B cell (primary cell): Measurements from ENCODE around the gene AKAP9. TPM values are rescaled to one million over a fixed set of nuclear protein-coding genes. Genes with fewer than 3 reads are reported as not detected.
"Not testable (repeated sequence)": the region's sequence is repeated elsewhere in the genome, so short reads cannot be mapped to it uniquely, and the experiment has no call there.

ENCODE experiments used
- ATAC-seq: fragments of 200-7000 bp; cut with Tn5 transposase; one replicate; pipeline ENCODE4 v1.10.0; 2021; ENCODE audit warnings: low read depth, mild to moderate bottlenecking, moderate number of reproducible peaks, moderate library complexity
- CTCF ChIA-PET: fragments of 350-600 bp; sonication (Branson Sonifier 250); formaldehyde crosslinking; loops from one replicate; lab custom pipeline; 2021; ENCODE audit warnings: antibody characterized with exemption, inconsistent platforms; lab: Charles Lee
- POLR2A ChIA-PET: fragments of 350-600 bp; sonication (Branson Sonifier 250); formaldehyde crosslinking; loops from one replicate; lab custom pipeline; 2021; ENCODE audit warnings: antibody characterized with exemption; lab: Charles Lee
- DNase-seq: peaks from one replicate; pipeline ENCODE4 v3.0.0; 2013
- H2AFZ ChIP-seq: 2 replicates; pipeline ENCODE4 v1.6.1; 2012; ENCODE audit warnings: mild to moderate bottlenecking, low read depth, low read length; ENCODE audit not compliant: insufficient read depth, poor library complexity, severe bottlenecking
- H3K27ac ChIP-seq, 2 donors: 1 replicate in 1 of 2; 2 replicates in 1 of 2; pipeline ENCODE4 v1.5.1; 2012 to 2013; ENCODE audit warnings: low read length in 2 of 2, mild to moderate bottlenecking in 2 of 2, moderate library complexity in 1 of 2
- H3K27me3 ChIP-seq, 4 experiments: fragments of 200-600 bp in 1 of 4; sonication (generic) in 1 of 4; replicated peaks in 1 of 4; 1 replicate in 2 of 4; 2 replicates in 2 of 4; pipeline versions ENCODE4 v1.6.1 to v1.7.0; 2013 to 2016; ENCODE audit warnings: low read length in 3 of 4, mild to moderate bottlenecking in 2 of 4, mixed read lengths in 1 of 4, moderate library complexity in 1 of 4; ENCODE audit not compliant: insufficient read depth in 4 of 4, control insufficient read depth in 3 of 4; ENCODE audit errors: control extremely low read depth in 1 of 4
- H3K36me3 ChIP-seq, 2 experiments: replicated peaks in 1 of 2; 1 replicate in 1 of 2; 2 replicates in 1 of 2; pipeline versions ENCODE4 v1.6.1 to v1.7.1; 2013; ENCODE audit warnings: low read length in 1 of 2; ENCODE audit not compliant: insufficient read depth in 2 of 2, control insufficient read depth in 1 of 2; ENCODE audit errors: control extremely low read depth in 1 of 2, extremely low read depth in 1 of 2
- H3K4me1 ChIP-seq, 2 donors: fragments of 200-600 bp in 1 of 2; sonication (generic) in 1 of 2; 1 replicate in 1 of 2; 2 replicates in 1 of 2; pipeline versions ENCODE4 v1.5.1 to v1.6.1; 2013 to 2017; ENCODE audit warnings: low read length in 2 of 2; ENCODE audit not compliant: control insufficient read depth in 2 of 2, insufficient read depth in 2 of 2
- H3K4me2 ChIP-seq: replicated peaks from 2 replicates; pipeline ENCODE3; 2012; ENCODE audit warnings: mild to moderate bottlenecking, low read depth, low read length; ENCODE audit not compliant: poor library complexity, severe bottlenecking
- H3K4me3 ChIP-seq, 5 experiments: fragments of 200-600 bp in 1 of 5; sonication (generic) in 1 of 5; 1 replicate in 3 of 5; 2 replicates in 2 of 5; pipeline versions ENCODE4 v1.5.1 to v1.7.0; 2011 to 2016; ENCODE audit warnings: low read length in 4 of 5, mild to moderate bottlenecking in 4 of 5, low read depth in 2 of 5, control low read depth in 1 of 5, moderate library complexity in 1 of 5; ENCODE audit not compliant: insufficient read depth in 1 of 5; ENCODE audit errors: control extremely low read depth in 1 of 5, extremely low read depth in 1 of 5
- H3K79me2 ChIP-seq: fragments of 200-600 bp; sonication (generic); one replicate; pipeline ENCODE4 v1.6.0; 2016; ENCODE audit warnings: low read length; ENCODE audit not compliant: control insufficient read depth, insufficient read depth
- H3K9ac ChIP-seq: fragments of 200-600 bp; sonication (generic); 2 replicates; pipeline ENCODE4 v1.6.1; 2017; ENCODE audit warnings: mild to moderate bottlenecking, low read length, moderate library complexity
- H3K9me3 ChIP-seq, 3 donors: one replicate each; pipeline versions ENCODE4 v1.6.1 to v1.7.1; 2013; ENCODE audit warnings: low read length in 2 of 3; ENCODE audit not compliant: control insufficient read depth in 2 of 3, insufficient read depth in 1 of 3; ENCODE audit errors: control extremely low read depth in 1 of 3
- H4K20me1 ChIP-seq: 2 replicates; pipeline ENCODE4 v1.6.0; 2012; ENCODE audit warnings: mild to moderate bottlenecking, low read length; ENCODE audit not compliant: insufficient read depth, control insufficient read depth, poor library complexity, severe bottlenecking
- H3K27ac Mint-ChIP-seq: one replicate; pipeline ENCODE4 v1.8.0; 2021; ENCODE audit warnings: mixed read lengths
- H3K27me3 Mint-ChIP-seq: one replicate; pipeline ENCODE4 v1.8.0; 2021; ENCODE audit warnings: mixed read lengths
- H3K4me1 Mint-ChIP-seq: one replicate; pipeline ENCODE4 v1.8.0; 2021; ENCODE audit warnings: mixed read lengths
- H3K4me3 Mint-ChIP-seq: one replicate; pipeline ENCODE4 v1.8.0; 2021; ENCODE audit warnings: mixed read lengths
- H3K9me3 Mint-ChIP-seq: one replicate; pipeline ENCODE4 v1.8.0; 2022; ENCODE audit warnings: mixed read lengths; ENCODE audit not compliant: insufficient read depth
- CTCF ChIP-seq: fragments of 200-600 bp; IDR thresholded peaks from one replicate; pipeline ENCODE4 v1.8.0; 2022; ENCODE audit warnings: antibody characterized with exemption, mild to moderate bottlenecking
- EZH2 ChIP-seq: IDR thresholded peaks from 2 replicates; pipeline ENCODE4 v1.6.1; 2012; ENCODE audit warnings: borderline replicate concordance, low read depth, mild to moderate bottlenecking, moderate library complexity, low read length; ENCODE audit not compliant: insufficient read depth, poor library complexity, severe bottlenecking
- WGBS: methylation state at CpG from one replicate; pipeline ENCODE4 v1.1.5; 2013; ENCODE audit warnings: missing lambda C conversion rate; ENCODE audit not compliant: insufficient coverage; 5-methylcytosine and 5-hydroxymethylcytosine counted together
- intact Hi-C: fragments of 100-400 bp; cut with micrococcal nuclease; formaldehyde crosslinking; loops from one replicate; pipeline ENCODE4 v1.10.0; 2022
- polyA plus RNA-seq: library from polyadenylated mRNA; depleted of rRNA; stranded (reverse); fragments of >200 nt; gene quantifications from 2 replicates; pipeline ENCODE4 v1.2.3, GENCODE V29; 2012
- total RNA-seq, 2 donors: library from RNA; stranded (reverse); fragments of 120-200 nt in 1 of 2; gene quantifications; 1 replicate in 1 of 2; 2 replicates in 1 of 2; pipeline versions ENCODE4 v1.2.3 to v1.2.4, GENCODE V29; 2013 to 2022

Gene AKAP9
- total and polyA plus RNA-seq, 2 donors (not counting 1 experiment from before 2014, with no cell fraction given) = 19.3 to 106 TPM

- no peak for TF ChIP-seq CTCF
- no peak for TF ChIP-seq EZH2
- no peaks in the 10 kb centered on the region for H3K79me2 ChIP-seq
- no peak overlapping the region for H3K9ac ChIP-seq
- CTCF ChIA-PET = no interaction called here
- no peak overlapping the region for H3K4me2 ChIP-seq
- H4K20me1 ChIP-seq = no peaks in the 10 kb centered on the region
- H3K36me3 ChIP-seq = peaks cover 14 to 69% of the 10 kb centered on the region in 2 experiments
- H3K4me3 ChIP-seq = no peak overlapping the region
- no peaks in the 10 kb centered on the region for H3K27me3 ChIP-seq
- intact Hi-C loops = no loop called here
- no peak overlapping the region for H3K27ac ChIP-seq
- no peak overlapping the region for H2AFZ ChIP-seq
- DNase-seq (no peak), ATAC-seq (no peak)
- H3K27ac Mint-ChIP-seq = no peak overlapping the region
- no peaks in the 10 kb centered on the region for H3K4me1 ChIP-seq
- no peaks in the 10 kb centered on the region for H3K4me1 Mint-ChIP-seq
- no peaks in the 10 kb centered on the region for H3K9me3 Mint-ChIP-seq
- H3K27me3 Mint-ChIP-seq = no peaks in the 10 kb centered on the region
- H3K9me3 ChIP-seq = no peaks in the 10 kb centered on the region
- POLR2A ChIA-PET = no interaction called here
- H3K4me3 Mint-ChIP-seq = no peak overlapping the region
Measured at GRCh38 chr7:92020636-92021035, 80.0 kb downstream of the AKAP9 start.

GRCh38 chr7:92025260-92025659, 84.6 kb downstream of the AKAP9 start:
- Histone ChIP-seq H3K4me2 (no peak overlapping the region), H2AFZ (no peak overlapping the region), H3K36me3 (peaks cover 13 to 58% of the 10 kb centered on the region in 2 experiments), H3K27ac (no peak overlapping the region), H3K9me3 (peaks cover 0 to 14% (median 0%) of the 10 kb centered on the region in 3 donors), H3K79me2 (no peaks in the 10 kb centered on the region), H3K4me3 (no peak overlapping the region), H3K27me3 (no peaks in the 10 kb centered on the region), H3K4me1 (no peaks in the 10 kb centered on the region), H4K20me1 (no peaks in the 10 kb centered on the region), H3K9ac (no peak overlapping the region)
- Mint-ChIP-seq H3K27me3 (no peaks in the 10 kb centered on the region), H3K9me3 (no peaks in the 10 kb centered on the region), H3K4me3 (no peak overlapping the region), H3K4me1 (no peaks in the 10 kb centered on the region), H3K27ac (no peak overlapping the region)
- WGBS = no CpG with 5 or more reads among the region's 3 CpGs
- ATAC-seq (no peak), DNase-seq (no peak)
- ChIA-PET POLR2A (no interaction called here), CTCF (interaction anchor here (0.6 kb wide), 1 partner anchor 96 kb away, joined by 3 read pairs; no protein-coding TSS in a partner anchor)
- intact Hi-C loops = no loop called here
- TF ChIP-seq EZH2 = no peak

DNA sequence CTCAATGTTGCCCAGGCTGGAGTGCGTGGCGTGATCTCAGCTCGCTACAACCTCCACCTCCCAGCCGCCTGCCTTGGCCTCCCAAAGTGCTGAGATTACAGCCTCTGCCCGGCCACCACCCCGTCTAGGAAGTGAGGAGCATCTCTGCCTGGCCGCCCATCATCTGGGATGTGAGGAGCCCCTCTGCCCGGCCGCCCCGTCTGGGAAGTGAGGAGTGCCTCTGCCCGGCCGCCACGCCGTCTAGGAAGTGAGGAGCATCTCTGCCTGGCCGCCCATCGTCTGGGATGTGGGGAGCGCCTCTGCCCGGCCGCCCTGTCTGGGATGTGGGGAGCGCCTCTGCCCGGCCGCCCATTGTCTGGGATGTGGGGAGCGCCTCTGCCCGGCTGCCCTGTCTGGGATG, 86.0 kb downstream of the AKAP9 start:
- H3K9me3 ChIP-seq = peaks cover 0 to 14% (median 0%) of the 10 kb centered on the region in 3 donors
- H3K4me3 Mint-ChIP-seq, H3K4me1 Mint-ChIP-seq, H3K27me3 ChIP-seq, H2AFZ ChIP-seq, ATAC-seq, DNase-seq, H3K27me3 Mint-ChIP-seq, POLR2A ChIA-PET, CTCF ChIA-PET, H4K20me1 ChIP-seq, H3K79me2 ChIP-seq, H3K9ac ChIP-seq, H3K4me3 ChIP-seq, H3K9me3 Mint-ChIP-seq, H3K4me2 ChIP-seq, H3K4me1 ChIP-seq, H3K27ac ChIP-seq, H3K27ac Mint-ChIP-seq, intact Hi-C loops: not testable (repeated sequence)
- WGBS = 100% methylated on average over 15 of the region's 24 CpGs
- peaks cover 13 to 49% of the 10 kb centered on the region in 2 experiments for H3K36me3 ChIP-seq
